Omental fat pad (tissue), 4 donors: Measurements from ENCODE around the gene ABCD1. TPM values are rescaled to one million over a fixed set of nuclear protein-coding genes. Genes with fewer than 3 reads are reported as not detected.

Experiments used
- ATAC-seq: fragments of 150-250 bp; one replicate; pipeline ENCODE4 v1.9.1; 2016; ENCODE audit warnings: mild to moderate bottlenecking, moderate library complexity; ENCODE audit not compliant: low FRiP score
- DNase-seq: peaks from one replicate; pipeline ENCODE4 v3.0.0-alpha.2; 2019; ENCODE audit warnings: low spot score
- total RNA-seq, 4 donors: library from RNA; depleted of rRNA; stranded (reverse); fragments of >200 nt; gene quantifications; one replicate each; pipeline ENCODE4 v1.1.0, GENCODE V29; 2016
- TF ChIP-seq, protein P1 (sequence below), 3 donors: fragments of 450-650 bp; IDR thresholded peaks; one replicate each; pipeline ENCODE4 v1.5.1; 2016 to 2017; ENCODE audit warnings: antibody characterized with exemption in 3 of 3, mild to moderate bottlenecking in 3 of 3, moderate library complexity in 2 of 3

ABCD1 gene
- total RNA-seq, 4 donors from 2014 or later: 17.5 to 38.9 (median 23.4) TPM

DNA sequence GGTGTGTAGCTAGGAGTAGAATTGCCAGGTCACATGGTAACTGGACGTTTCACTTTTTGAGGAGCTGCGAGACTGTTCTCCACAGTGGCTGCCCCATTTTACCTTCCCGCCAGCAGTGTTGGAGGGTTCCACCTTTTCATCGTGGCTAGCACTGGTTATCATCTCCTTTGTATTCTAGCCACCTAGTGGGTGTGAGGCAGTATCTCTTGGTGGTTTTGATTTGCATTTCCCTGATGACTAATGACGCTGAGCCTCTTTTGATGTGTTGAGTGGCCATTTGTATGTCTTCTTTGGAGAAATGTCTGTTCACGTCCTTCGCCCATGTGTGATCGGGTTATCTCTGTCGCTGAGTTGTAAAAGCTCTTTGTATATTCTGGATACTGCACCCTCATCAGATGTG is 10.6 kb downstream of the ABCD1 start:
- no peak for ATAC-seq
- no peak for DNase-seq
- TF ChIP-seq, protein P1, sequence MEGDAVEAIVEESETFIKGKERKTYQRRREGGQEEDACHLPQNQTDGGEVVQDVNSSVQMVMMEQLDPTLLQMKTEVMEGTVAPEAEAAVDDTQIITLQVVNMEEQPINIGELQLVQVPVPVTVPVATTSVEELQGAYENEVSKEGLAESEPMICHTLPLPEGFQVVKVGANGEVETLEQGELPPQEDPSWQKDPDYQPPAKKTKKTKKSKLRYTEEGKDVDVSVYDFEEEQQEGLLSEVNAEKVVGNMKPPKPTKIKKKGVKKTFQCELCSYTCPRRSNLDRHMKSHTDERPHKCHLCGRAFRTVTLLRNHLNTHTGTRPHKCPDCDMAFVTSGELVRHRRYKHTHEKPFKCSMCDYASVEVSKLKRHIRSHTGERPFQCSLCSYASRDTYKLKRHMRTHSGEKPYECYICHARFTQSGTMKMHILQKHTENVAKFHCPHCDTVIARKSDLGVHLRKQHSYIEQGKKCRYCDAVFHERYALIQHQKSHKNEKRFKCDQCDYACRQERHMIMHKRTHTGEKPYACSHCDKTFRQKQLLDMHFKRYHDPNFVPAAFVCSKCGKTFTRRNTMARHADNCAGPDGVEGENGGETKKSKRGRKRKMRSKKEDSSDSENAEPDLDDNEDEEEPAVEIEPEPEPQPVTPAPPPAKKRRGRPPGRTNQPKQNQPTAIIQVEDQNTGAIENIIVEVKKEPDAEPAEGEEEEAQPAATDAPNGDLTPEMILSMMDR (IDR thresholded peaks at IDR 0.05): no peak

DNA sequence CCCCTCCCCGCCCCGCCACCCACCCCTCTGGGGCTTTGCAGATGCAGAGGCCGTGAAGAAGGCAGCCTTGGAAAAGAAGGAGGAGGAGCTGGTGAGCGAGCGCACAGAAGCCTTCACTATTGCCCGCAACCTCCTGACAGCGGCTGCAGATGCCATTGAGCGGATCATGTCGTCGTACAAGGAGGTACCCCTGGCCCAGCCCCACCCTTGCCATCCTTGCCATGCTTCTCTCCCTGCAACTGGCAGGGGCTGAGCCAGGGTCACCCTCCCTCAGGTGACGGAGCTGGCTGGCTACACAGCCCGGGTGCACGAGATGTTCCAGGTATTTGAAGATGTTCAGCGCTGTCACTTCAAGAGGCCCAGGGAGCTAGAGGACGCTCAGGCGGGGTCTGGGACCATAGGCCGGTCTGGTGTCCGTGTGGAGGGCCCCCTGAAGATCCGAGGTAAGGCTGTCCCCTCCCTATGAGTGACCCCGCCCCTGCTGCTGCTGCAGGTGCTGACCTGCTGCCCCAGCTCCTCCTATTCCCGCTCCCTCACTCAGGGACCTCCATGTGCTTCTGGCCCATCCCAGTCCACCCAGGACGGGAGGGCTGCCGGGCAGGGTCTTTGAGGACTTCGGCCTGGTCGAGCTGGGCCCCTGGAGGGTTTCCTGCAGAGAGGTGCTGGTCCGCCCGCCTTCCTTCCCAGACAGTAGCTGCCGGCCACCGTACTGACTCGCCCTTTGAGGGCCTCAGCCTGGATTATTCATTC is 11.6 kb downstream of the ABCD1 start:
- TF ChIP-seq, protein P1 (IDR thresholded peaks at IDR 0.05): no peak
- DNase-seq (no peak), ATAC-seq (no peak)

DNA sequence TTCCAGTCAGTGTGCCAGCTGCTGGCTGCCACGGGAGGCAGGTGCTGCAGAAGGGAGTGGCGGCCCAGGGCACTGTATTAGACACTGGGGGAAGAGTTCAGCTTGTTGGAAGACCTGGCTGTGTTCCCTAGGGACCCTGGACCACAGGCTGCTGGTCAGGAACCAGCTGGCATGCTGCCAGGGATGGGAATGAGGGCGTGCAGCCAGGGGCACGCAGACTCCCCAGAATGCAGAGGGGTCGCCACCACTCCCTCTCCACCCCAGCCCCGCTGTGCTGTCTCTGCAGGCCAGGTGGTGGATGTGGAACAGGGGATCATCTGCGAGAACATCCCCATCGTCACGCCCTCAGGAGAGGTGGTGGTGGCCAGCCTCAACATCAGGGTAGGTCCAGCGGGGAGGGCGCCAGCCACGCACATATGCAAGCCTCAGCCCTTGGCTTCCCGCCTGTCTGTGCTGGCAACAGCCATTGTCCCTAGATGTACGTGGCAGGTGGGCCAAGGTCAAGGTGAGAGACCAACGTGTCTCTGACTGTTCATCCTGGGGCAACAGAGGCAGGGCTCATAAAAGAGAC is 12.3 kb downstream of the ABCD1 start:
- ATAC-seq: no peak

DNA sequence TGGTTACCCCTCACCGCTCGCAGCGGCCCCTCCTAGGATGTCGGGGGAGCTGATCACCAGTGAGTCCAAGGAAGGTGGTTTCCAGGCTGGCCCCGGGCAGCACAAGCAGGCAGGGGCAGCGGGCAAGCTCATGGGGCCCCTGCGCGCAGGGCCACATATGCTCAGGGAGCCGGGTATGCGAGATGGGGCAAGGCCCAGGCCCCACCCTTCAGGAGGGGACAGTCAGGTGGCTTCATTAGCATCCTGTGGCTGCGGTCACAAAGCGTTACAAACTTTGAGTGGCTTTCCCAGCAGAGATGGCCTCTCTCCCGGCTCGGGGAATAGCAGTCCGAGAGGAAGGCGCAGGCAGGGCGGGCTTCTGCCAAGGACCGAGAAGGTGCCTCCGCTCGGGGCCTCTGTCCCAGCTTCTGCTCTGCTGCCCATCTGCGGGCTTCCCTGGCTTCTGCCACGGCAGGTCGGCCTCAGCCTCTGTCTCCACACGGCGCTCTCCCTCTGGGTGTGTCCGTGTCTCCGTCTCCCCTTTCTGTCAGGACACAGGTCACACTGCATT is 13.5 kb downstream of the ABCD1 start:
- TF ChIP-seq, protein P1 (IDR thresholded peaks at IDR 0.05): no peak
- DNase-seq (no peak), ATAC-seq (no peak)

More for the DNA sequence above, 12.3 kb downstream of the ABCD1 start:
- DNase-seq: no peak
- TF ChIP-seq, protein P1 (IDR thresholded peaks at IDR 0.05): no peak

DNA sequence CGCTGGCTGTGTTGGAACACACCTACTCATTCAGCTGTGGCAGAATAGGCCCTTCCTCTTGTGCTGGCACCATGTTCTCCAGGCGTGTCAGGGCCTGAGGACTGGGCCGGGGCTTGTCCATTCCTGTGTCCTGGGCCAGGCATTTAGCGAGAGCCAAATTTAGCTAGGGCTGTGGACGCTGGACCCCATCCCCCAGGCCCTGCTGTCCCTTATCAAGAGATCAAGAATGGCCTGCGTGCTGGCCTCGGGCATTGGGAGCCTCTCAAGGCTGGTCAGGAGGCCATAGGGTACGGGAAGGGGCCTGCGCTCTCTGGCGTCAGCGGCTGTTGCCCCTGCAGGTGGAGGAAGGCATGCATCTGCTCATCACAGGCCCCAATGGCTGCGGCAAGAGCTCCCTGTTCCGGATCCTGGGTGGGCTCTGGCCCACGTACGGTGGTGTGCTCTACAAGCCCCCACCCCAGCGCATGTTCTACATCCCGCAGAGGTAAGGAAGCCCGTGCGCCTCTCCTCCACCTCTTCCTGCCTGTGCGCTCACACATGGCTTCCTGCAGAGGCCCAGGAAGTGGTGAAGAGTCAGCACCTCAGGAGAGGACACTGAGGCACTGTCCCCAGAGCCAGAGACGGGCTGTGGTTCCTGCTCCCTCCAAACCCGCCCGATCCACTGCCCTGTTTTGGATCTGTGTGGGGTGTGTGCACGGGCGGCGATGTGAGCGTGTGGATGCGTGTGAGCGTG is 15.3 kb downstream of the ABCD1 start:
- DNase-seq (no peak), ATAC-seq (no peak)
- TF ChIP-seq, protein P1 (IDR thresholded peaks at IDR 0.05): no peak

DNA sequence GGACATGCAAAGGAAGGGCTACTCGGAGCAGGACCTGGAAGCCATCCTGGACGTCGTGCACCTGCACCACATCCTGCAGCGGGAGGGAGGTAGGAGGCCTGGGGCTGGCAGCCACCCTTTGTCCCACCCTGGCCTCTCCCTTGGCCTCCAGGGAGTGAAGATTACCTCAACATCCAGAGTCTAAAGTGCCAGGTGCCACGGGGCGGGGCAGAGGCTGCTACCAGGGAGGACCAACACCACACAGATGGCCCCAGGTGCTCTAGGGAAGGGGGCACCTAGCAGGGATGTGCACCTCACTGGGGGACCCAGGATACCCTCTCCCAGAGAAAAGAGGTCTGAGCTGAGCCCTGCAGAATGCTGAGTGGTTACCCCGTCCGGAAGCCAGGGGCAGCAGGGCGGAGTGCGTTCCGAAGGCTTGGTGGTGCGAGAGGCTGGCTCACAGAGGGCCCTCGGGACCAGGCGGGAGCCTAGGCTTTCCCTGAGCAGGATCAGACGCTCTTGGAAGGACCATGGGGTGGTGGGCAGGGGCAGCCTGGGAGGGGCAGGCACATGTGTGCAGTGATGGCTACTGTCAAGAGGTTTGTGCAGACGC is 16.1 kb downstream of the ABCD1 start:
- ATAC-seq: no peak
- TF ChIP-seq, protein P1 (IDR thresholded peaks at IDR 0.05): no peak
- DNase-seq: no peak
